Neural crest cell (in vitro differentiated cells): ENCODE data around the gene PHYHD1. TPM values are rescaled to one million over a fixed set of nuclear protein-coding genes. Genes with fewer than 3 reads are reported as not detected.
"Not testable (repeated sequence)": the region's sequence is repeated elsewhere in the genome, so short reads cannot be mapped to it uniquely, and the experiment has no call there.

ENCODE experiments used
- DNase-seq: peaks from one replicate; pipeline ENCODE4 v3.0.0; 2021; ENCODE audit warnings: low read depth, mixed read lengths, low spot score
- H3K27ac Mint-ChIP-seq: one replicate; pipeline ENCODE4 v1.8.0; 2021; ENCODE audit warnings: mild to moderate bottlenecking, mixed read lengths; ENCODE audit not compliant: unreplicated experiment
- H3K27me3 Mint-ChIP-seq: 2 replicates; pipeline ENCODE4 v1.8.0; 2021; ENCODE audit warnings: low read depth, mild to moderate bottlenecking, mixed read lengths
- H3K36me3 Mint-ChIP-seq: 2 replicates; pipeline ENCODE4 v1.8.0; 2021; ENCODE audit warnings: low read depth, mild to moderate bottlenecking, mixed read lengths
- H3K4me1 Mint-ChIP-seq: 2 replicates; pipeline ENCODE4 v1.8.0; 2021; ENCODE audit warnings: mixed read lengths
- H3K4me3 Mint-ChIP-seq: one replicate; pipeline ENCODE4 v1.8.0; 2021; ENCODE audit warnings: mild to moderate bottlenecking, mixed read lengths
- H3K9me3 Mint-ChIP-seq: 2 replicates; pipeline ENCODE4 v1.8.0; 2021; ENCODE audit warnings: mixed read lengths
- CTCF ChIP-seq: fragments of 200-600 bp; sonication (generic); conservative IDR thresholded peaks from 2 replicates; pipeline ENCODE4 v1.5.0; 2021; ENCODE audit warnings: antibody characterized with exemption, mild to moderate bottlenecking
- total RNA-seq: library from RNA; stranded (reverse); gene quantifications from 2 replicates; pipeline ENCODE4 v1.2.1, GENCODE V29; 2021

PHYHD1 gene
- total RNA-seq, 1 donor from 2014 or later = 5.0 TPM

DNA sequence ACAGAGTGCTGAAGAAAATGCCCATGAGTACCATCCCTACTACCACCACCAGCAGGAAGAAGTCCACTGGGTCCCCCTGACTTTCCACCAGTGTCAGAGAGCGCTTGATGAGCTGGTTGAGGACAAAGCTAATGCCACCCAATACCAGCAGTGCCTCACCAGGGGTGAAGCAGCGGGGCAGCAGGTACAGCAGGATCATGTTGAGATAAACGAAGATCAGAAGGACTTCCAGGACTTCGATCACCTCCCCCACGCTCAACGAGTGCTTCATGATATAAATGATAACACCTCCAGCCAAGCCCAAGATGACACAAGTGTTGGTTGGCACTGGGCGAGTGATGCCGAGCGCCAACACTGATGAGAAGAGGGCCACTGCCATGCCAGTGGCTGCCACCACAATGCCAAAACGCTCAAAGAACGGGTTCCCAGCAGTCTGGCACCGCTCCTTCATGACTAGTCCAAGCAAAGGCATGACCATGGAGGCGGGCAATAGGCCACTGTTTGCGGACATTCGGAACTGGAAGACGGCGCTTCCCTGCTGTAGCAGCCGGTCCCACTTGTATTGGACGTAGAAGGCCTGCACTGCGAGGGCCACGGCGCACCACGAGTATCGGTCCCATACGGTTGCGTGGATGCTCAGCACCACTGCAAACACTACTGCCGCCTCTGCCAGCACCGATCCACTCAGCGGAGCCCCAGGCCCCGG lies 25.9 kb downstream of the PHYHD1 start:
- H3K36me3 Mint-ChIP-seq = peaks cover 7% of the 10 kb centered on the region
- H3K4me3 Mint-ChIP-seq = peak overlapping the region; percentile 97
- H3K9me3 Mint-ChIP-seq = no peaks in the 10 kb centered on the region
- no peaks in the 10 kb centered on the region for H3K27me3 Mint-ChIP-seq
- TF ChIP-seq CTCF = no peak
- H3K27ac Mint-ChIP-seq = peak overlapping the region; percentile 98
- H3K4me1 Mint-ChIP-seq = peaks cover 23% of the 10 kb centered on the region
- DNase-seq = no peak

DNA sequence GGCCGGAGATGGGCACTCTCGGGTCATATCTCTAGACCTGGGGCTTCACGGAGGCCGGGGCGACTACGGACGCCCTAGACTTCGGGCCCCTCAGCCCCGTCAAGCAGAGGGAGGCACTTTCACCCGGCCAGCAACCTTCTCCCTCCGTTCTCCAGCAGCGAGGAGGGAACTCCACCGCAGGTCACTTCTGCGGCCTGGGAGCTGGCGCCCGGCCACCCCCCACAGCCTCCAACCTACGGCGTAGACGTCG lies 26.4 kb downstream of the PHYHD1 start:
- DNase-seq = no peak
- no peak for TF ChIP-seq CTCF
- Mint-ChIP-seq H3K9me3 (no peaks in the 10 kb centered on the region), H3K27ac (peak overlapping the region; percentile 98), H3K4me3 (peak overlapping the region; percentile 97), H3K4me1 (peaks cover 23% of the 10 kb centered on the region), H3K36me3 (peaks cover 7% of the 10 kb centered on the region), H3K27me3 (no peaks in the 10 kb centered on the region)

- no peaks in the 10 kb centered on the region for H3K27me3 Mint-ChIP-seq
- peaks cover 23% of the 10 kb centered on the region for H3K4me1 Mint-ChIP-seq
- TF ChIP-seq CTCF = no peak
- H3K4me3 Mint-ChIP-seq = peak within 1 kb of the TSS; percentile 97
- peaks cover 7% of the 10 kb centered on the region for H3K36me3 Mint-ChIP-seq
- peak; percentile 99 for DNase-seq
- H3K27ac Mint-ChIP-seq = peak within 1 kb of the TSS; percentile 98
- H3K9me3 Mint-ChIP-seq = no peaks in the 10 kb centered on the region
Observed at GRCh38 chr9:128947527-128948301, 26.9 kb downstream of the PHYHD1 start, which contains the start of the genes DOLK and NUP188. Gene DOLK, minus strand, starts transcription at chr9:128947603. Its CDS starts 300 bp downstream, at chr9:128947303. Gene NUP188, plus strand, starts transcription at chr9:128947699. Its CDS starts 21 bp downstream, at chr9:128947720.

GRCh38 chr9:128961403-128961802 lies 40.6 kb downstream of the PHYHD1 start:
- H3K36me3 Mint-ChIP-seq, H3K27me3 Mint-ChIP-seq, H3K4me3 Mint-ChIP-seq, H3K27ac Mint-ChIP-seq, DNase-seq, H3K4me1 Mint-ChIP-seq, H3K9me3 Mint-ChIP-seq: not testable (repeated sequence)

GRCh38 chr9:128969491-128969890 lies 48.7 kb downstream of the PHYHD1 start:
- no peak for TF ChIP-seq CTCF
- Mint-ChIP-seq H3K4me1 (no peaks in the 10 kb centered on the region), H3K9me3 (no peaks in the 10 kb centered on the region), H3K27ac (no peak overlapping the region), H3K27me3 (no peaks in the 10 kb centered on the region), H3K36me3 (peaks cover 9% of the 10 kb centered on the region), H3K4me3 (no peak overlapping the region)
- no peak for DNase-seq

- H3K9me3 Mint-ChIP-seq = no peaks in the 10 kb centered on the region
- no peak for DNase-seq
- no peak for TF ChIP-seq CTCF
- H3K36me3 Mint-ChIP-seq = peaks cover 18% of the 10 kb centered on the region
- H3K27ac Mint-ChIP-seq = no peak overlapping the region
- no peak overlapping the region for H3K4me3 Mint-ChIP-seq
- H3K27me3 Mint-ChIP-seq = no peaks in the 10 kb centered on the region
- H3K4me1 Mint-ChIP-seq = no peaks in the 10 kb centered on the region
Observed at GRCh38 chr9:128972956-128973355, 52.2 kb downstream of the PHYHD1 start.
